Osteocyte (in vitro differentiated cells): ENCODE results near the gene LRRC18. TPM values are rescaled to one million over a fixed set of nuclear protein-coding genes. Genes with fewer than 3 reads are reported as not detected.

Experiments
- DNase-seq: peaks from one replicate; pipeline ENCODE4 v3.0.0; 2021; ENCODE audit warnings: mixed read lengths; ENCODE audit not compliant: unreplicated experiment; ENCODE audit errors: extremely low spot score
- H3K27ac Mint-ChIP-seq: one replicate; pipeline ENCODE4 v1.8.0; 2021; ENCODE audit warnings: mild to moderate bottlenecking, mixed read lengths; ENCODE audit not compliant: unreplicated experiment
- H3K27me3 Mint-ChIP-seq: one replicate; pipeline ENCODE4 v1.8.0; 2021; ENCODE audit warnings: mixed read lengths; ENCODE audit not compliant: unreplicated experiment
- H3K36me3 Mint-ChIP-seq: one replicate; pipeline ENCODE4 v1.8.0; 2021; ENCODE audit warnings: mixed read lengths; ENCODE audit not compliant: unreplicated experiment
- H3K4me1 Mint-ChIP-seq: one replicate; pipeline ENCODE4 v1.8.0; 2021; ENCODE audit warnings: mixed read lengths; ENCODE audit not compliant: unreplicated experiment
- H3K4me3 Mint-ChIP-seq: one replicate; pipeline ENCODE4 v1.8.0; 2021; ENCODE audit warnings: mild to moderate bottlenecking, moderate library complexity, mixed read lengths; ENCODE audit not compliant: unreplicated experiment
- H3K9me3 Mint-ChIP-seq: one replicate; pipeline ENCODE4 v1.8.0; 2021; ENCODE audit warnings: mixed read lengths; ENCODE audit not compliant: unreplicated experiment
- total RNA-seq: library from RNA; stranded (reverse); gene quantifications from 2 replicates; pipeline ENCODE4 v1.2.1, GENCODE V29; 2021
- TF ChIP-seq, protein P1 (sequence below): fragments of 200-600 bp; sonication (generic); IDR thresholded peaks from 2 replicates; pipeline ENCODE4 v1.5.0; 2021; ENCODE audit warnings: antibody characterized with exemption, mild to moderate bottlenecking, moderate library complexity

LRRC18 gene
- total RNA-seq, 1 donor from 2014 or later = not detected

DNA sequence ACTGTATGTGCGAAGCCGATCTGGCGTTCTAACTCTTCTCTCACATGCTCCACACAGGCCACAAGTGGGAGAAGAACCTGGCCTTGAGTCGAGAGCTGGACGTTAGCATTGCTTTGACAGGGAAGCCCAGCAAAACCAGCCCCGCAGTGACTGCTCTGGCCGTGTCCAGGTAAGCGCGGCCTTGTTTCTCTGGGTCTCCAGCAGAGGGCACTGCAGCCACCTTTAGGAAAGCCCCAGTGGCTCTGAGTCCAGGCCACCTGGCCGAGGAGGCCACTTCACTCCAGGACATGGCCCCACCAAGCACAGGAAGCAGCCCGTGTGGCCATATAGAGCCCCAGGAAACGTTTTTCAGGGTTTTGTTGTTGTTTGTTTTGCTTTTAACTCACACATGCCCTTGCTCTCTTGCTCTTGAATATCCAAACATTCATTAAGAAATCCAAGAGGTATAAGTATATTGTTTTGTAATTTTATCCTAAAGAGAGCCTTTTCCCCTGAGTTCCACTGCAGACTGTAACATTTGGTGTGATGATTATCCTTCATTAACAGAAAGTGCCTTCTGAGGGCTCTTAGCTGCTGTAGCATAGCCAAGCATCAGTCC lies 41.8 kb upstream of the LRRC18 start:
- TF ChIP-seq, protein P1, sequence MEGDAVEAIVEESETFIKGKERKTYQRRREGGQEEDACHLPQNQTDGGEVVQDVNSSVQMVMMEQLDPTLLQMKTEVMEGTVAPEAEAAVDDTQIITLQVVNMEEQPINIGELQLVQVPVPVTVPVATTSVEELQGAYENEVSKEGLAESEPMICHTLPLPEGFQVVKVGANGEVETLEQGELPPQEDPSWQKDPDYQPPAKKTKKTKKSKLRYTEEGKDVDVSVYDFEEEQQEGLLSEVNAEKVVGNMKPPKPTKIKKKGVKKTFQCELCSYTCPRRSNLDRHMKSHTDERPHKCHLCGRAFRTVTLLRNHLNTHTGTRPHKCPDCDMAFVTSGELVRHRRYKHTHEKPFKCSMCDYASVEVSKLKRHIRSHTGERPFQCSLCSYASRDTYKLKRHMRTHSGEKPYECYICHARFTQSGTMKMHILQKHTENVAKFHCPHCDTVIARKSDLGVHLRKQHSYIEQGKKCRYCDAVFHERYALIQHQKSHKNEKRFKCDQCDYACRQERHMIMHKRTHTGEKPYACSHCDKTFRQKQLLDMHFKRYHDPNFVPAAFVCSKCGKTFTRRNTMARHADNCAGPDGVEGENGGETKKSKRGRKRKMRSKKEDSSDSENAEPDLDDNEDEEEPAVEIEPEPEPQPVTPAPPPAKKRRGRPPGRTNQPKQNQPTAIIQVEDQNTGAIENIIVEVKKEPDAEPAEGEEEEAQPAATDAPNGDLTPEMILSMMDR = peak; percentile 69
- no peaks in the 10 kb centered on the region for H3K4me1 Mint-ChIP-seq
- no peak overlapping the region for H3K4me3 Mint-ChIP-seq
- no peaks in the 10 kb centered on the region for H3K27me3 Mint-ChIP-seq
- DNase-seq = no peak
- H3K9me3 Mint-ChIP-seq = no peaks in the 10 kb centered on the region
- H3K36me3 Mint-ChIP-seq = no peaks in the 10 kb centered on the region
- H3K27ac Mint-ChIP-seq = no peak overlapping the region

DNA sequence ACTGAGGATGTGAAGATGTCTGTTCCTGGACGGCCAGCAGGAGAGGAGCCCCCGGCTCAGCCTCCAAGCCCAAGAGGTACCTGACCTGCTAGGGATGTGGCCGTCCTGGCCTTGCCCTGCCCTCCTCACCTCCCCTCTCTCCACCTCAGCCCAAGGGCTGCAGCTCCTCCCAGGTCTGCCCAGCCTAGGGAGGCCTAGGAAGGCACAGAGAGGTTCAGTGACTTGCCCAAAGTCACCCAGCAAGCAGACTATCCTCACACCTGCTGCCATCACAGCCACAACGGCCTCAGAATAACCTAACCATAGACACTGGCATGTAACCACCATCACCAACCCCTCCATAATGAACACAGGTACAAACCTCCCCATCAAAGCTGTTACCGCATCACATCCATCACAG lies 38.7 kb upstream of the LRRC18 start:
- no peaks in the 10 kb centered on the region for H3K27me3 Mint-ChIP-seq
- H3K9me3 Mint-ChIP-seq = no peaks in the 10 kb centered on the region
- H3K4me3 Mint-ChIP-seq = no peak overlapping the region
- H3K36me3 Mint-ChIP-seq = no peaks in the 10 kb centered on the region
- DNase-seq = no peak
- H3K4me1 Mint-ChIP-seq = no peaks in the 10 kb centered on the region
- TF ChIP-seq, protein P1 = no peak
- H3K27ac Mint-ChIP-seq = no peak overlapping the region

DNA sequence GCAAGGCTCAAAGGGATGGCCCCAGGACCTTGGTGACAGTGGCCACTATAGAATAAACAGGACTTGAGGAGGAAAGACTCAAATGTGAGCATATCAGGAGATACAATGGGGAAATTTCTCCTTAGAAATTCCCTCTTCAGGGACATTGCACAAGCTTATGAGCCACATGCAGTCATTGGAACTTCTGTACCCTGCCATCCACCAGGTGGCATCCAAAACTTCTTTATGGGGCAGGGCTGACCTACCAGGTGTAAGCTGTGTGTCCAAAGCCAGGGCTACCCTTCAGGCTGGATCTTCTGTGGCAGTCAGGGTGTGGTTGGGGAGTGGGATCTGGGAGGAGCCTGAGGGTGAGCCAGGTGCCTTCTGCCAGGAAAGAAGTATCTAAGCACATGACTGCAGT lies 36.6 kb upstream of the LRRC18 start:
- H3K9me3 Mint-ChIP-seq = peaks cover 5% of the 10 kb centered on the region
- DNase-seq = no peak
- TF ChIP-seq, protein P1 = no peak
- no peaks in the 10 kb centered on the region for H3K36me3 Mint-ChIP-seq
- no peak overlapping the region for H3K4me3 Mint-ChIP-seq
- no peak overlapping the region for H3K27ac Mint-ChIP-seq
- no peaks in the 10 kb centered on the region for H3K4me1 Mint-ChIP-seq
- no peaks in the 10 kb centered on the region for H3K27me3 Mint-ChIP-seq

DNA sequence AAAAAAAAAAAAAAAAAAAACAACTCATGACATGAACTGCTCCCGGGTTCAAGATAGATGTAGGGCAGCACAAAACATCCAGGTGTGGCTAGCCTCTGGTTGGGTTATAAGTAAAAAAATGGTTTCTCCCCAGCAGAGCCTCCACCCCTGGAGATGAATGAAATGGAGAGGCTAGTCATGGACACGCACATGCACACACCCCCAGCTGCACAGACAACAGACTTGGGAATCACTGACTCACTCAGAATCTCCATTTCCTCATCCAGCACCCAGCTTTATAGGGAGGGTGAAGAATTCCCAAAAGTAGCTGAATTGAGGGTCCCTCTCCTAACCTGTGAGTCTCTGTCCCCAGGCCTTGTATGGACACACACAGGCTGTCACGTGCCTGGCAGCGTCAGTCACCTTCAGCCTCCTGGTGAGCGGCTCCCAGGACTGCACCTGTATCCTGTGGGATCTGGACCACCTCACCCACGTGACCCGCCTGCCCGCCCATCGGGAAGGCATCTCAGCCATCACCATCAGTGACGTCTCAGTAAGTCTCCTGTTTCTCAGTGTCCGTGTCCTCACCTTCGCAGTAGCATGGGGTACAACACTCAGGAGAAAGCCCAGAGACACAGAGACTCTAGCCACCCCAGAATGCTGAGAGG lies 35.0 kb upstream of the LRRC18 start:
- H3K36me3 Mint-ChIP-seq = no peaks in the 10 kb centered on the region

DNA sequence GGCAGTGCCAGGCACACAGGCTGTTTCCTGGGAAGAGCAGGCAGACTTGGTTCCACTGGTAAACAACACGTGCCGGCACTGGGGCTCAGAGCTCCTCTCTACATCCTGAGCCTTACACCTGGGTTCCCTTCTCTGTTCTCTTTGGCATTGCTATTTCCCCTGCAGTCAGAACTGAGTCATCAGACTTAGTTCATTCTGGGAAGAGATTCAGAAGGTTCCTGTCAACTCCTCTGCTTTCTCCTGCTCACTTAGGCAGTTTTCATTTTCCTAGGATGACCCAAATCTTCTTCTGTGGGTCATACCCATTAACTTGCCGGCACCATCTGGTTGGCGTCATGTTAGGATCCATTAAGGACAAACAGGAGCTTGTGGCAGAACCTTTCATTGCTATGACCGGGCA lies 33.4 kb upstream of the LRRC18 start:
- H3K4me3 Mint-ChIP-seq = no peak overlapping the region
- TF ChIP-seq, protein P1 = no peak
- peaks cover 5% of the 10 kb centered on the region for H3K9me3 Mint-ChIP-seq
- DNase-seq = no peak
- H3K4me1 Mint-ChIP-seq = no peaks in the 10 kb centered on the region
- H3K27me3 Mint-ChIP-seq = no peaks in the 10 kb centered on the region
- no peaks in the 10 kb centered on the region for H3K36me3 Mint-ChIP-seq
- no peak overlapping the region for H3K27ac Mint-ChIP-seq

More for the DNA sequence above, 35.0 kb upstream of the LRRC18 start:
- H3K4me1 Mint-ChIP-seq = no peaks in the 10 kb centered on the region
- no peak overlapping the region for H3K27ac Mint-ChIP-seq
- peaks cover 5% of the 10 kb centered on the region for H3K9me3 Mint-ChIP-seq
- TF ChIP-seq, protein P1 = no peak
- H3K27me3 Mint-ChIP-seq = no peaks in the 10 kb centered on the region
- DNase-seq = no peak
- H3K4me3 Mint-ChIP-seq = no peak overlapping the region
